ENCODE results near the gene TRAT1. TPM values are rescaled to one million over a fixed set of nuclear protein-coding genes. Genes with fewer than 3 reads are reported as not detected.

TRAT1 gene
- total RNA-seq, 2 experiments from 2014 or later = 13.8 to 15.5 TPM

DNA sequence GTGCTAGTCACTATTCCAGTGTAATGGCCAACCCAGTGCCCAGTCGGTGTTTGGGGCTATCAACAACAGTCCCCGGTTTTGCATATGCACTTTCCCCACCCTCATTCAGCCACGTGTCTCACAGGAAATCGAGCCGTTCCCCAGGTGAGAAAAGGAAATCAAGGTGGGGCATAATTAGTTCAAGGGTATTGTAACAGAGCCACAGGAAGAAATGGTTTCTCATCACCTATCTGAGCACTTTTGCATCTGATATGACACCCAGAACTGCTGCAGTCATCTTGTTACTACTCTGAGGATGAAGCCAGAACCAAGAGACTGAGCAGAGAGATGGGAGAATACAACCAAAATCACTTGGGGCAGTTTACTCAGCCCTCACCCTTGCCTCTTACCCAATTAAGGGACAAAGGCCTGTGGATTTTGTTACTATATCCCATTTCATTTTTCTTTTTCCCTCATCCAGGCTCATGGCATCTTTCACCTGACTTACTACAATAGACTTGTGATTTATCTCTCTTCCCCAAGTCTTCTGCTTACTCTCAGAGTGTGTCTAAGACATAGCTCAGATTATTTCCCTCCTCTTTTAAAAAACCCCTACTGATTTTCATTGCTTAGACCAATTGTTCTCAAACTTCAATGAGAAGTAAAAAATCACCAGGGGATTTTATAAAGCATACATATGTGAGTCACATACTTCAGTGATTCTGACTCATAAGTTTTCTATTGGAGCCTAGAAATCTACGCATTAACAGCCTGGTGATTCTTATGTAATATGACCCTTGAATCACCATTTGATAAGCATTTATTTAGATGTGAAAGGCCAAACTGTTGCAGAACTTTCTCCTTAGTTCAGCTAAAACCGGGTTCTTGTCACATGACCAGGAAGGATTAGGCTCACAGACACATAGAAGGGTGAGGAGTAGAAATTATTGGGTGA is 40.5 kb downstream of the TRAT1 start:
- ChIA-PET POLR2A (interaction anchor here (0.7 to 2.0 kb wide), 6 partner anchors 11 to 274 kb away, joined by 3 to 7 read pairs (median 5); partner anchors contain the start of genes CIP2A and DZIP3), CTCF (interaction anchor here (1.2 to 2.0 kb wide), 5 partner anchors 10 to 52 kb away, joined by 3 to 9 read pairs (median 5); no protein-coding TSS in a partner anchor)
- Mint-ChIP-seq H3K27me3 (no peaks in the 10 kb centered on the region), H3K4me1 (ENCODE audit: low read depth) (peaks cover 40% of the 10 kb centered on the region), H3K36me3 (ENCODE audit: low read depth) (peaks cover 42% of the 10 kb centered on the region), H3K9me3 (peaks cover 12% of the 10 kb centered on the region), H3K4me3 (peak overlapping the region; percentile 20), H3K27ac (peak overlapping the region; percentile 96)
- intact Hi-C loops (cut with micrococcal nuclease) = no loop called here
- peak; percentile 55 for DNase-seq
- TF ChIP-seq, protein P1, sequence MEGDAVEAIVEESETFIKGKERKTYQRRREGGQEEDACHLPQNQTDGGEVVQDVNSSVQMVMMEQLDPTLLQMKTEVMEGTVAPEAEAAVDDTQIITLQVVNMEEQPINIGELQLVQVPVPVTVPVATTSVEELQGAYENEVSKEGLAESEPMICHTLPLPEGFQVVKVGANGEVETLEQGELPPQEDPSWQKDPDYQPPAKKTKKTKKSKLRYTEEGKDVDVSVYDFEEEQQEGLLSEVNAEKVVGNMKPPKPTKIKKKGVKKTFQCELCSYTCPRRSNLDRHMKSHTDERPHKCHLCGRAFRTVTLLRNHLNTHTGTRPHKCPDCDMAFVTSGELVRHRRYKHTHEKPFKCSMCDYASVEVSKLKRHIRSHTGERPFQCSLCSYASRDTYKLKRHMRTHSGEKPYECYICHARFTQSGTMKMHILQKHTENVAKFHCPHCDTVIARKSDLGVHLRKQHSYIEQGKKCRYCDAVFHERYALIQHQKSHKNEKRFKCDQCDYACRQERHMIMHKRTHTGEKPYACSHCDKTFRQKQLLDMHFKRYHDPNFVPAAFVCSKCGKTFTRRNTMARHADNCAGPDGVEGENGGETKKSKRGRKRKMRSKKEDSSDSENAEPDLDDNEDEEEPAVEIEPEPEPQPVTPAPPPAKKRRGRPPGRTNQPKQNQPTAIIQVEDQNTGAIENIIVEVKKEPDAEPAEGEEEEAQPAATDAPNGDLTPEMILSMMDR (IDR thresholded peaks at IDR 0.05) = no peak
- ATAC-seq = peak; percentile 82

DNA sequence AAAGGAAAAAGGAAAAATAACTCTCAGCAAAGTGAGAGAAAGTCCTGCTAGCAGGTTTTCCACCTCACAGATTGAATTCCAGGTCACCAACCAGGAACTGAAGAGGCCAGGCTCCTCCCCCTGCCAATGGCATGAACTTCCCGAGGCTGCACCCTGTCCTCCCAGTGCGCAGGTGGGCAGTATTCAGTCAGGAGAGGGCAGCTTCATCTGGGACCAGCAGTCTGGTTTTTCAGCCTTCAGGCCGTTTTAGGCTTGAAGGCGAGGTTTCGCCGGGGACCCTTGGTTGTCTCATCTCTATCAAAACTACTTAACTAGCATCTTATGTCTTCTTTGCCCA is 41.2 kb downstream of the TRAT1 start:
- Mint-ChIP-seq H3K27ac (peak overlapping the region; percentile 96), H3K27me3 (no peaks in the 10 kb centered on the region), H3K4me1 (ENCODE audit: low read depth) (peaks cover 35% of the 10 kb centered on the region), H3K4me3 (no peak overlapping the region), H3K9me3 (peaks cover 12% of the 10 kb centered on the region), H3K36me3 (ENCODE audit: low read depth) (peaks cover 35% of the 10 kb centered on the region)
- intact Hi-C loops (cut with micrococcal nuclease) = no loop called here
- DNase-seq (no peak), ATAC-seq (no peak)
- POLR2A ChIA-PET = interaction anchor here (2.0 kb wide), 2 partner anchors 43 to 275 kb away, joined by 5 read pairs; partner anchors contain the start of genes CIP2A and DZIP3
- CTCF ChIA-PET = interaction anchor here (1.3 to 2.0 kb wide), 3 partner anchors 10 to 51 kb away, joined by 5 to 9 read pairs (median 6); no protein-coding TSS in a partner anchor
- TF ChIP-seq, protein P1 (IDR thresholded peaks at IDR 0.05) = no peak

- peak; percentile 60 for ATAC-seq
- intact Hi-C loops (cut with micrococcal nuclease) = no loop called here
These were observed 55.3 kb downstream of the TRAT1 start for GRCh38 chr3:108877901-108878300.

GRCh38 chr3:108879915-108880314 is 57.3 kb downstream of the TRAT1 start:
- H3K36me3 Mint-ChIP-seq (ENCODE audit: low read depth) = no peaks in the 10 kb centered on the region
- no peaks in the 10 kb centered on the region for H3K27me3 Mint-ChIP-seq
- ChIA-PET CTCF (no interaction called here), POLR2A (no interaction called here)
- no peak overlapping the region for H3K27ac Mint-ChIP-seq
- intact Hi-C loops (cut with micrococcal nuclease) = no loop called here
- H3K4me3 Mint-ChIP-seq = no peak overlapping the region
- TF ChIP-seq, protein P1 (IDR thresholded peaks at IDR 0.05) = no peak
- no peaks in the 10 kb centered on the region for H3K9me3 Mint-ChIP-seq
- H3K4me1 Mint-ChIP-seq (ENCODE audit: low read depth) = peaks cover 34% of the 10 kb centered on the region
- ATAC-seq (no peak), DNase-seq (no peak)

More at GRCh38 chr3:108877901-108878300, 55.3 kb downstream of the TRAT1 start:
- no peak for DNase-seq
- Mint-ChIP-seq H3K36me3 (ENCODE audit: low read depth) (no peaks in the 10 kb centered on the region), H3K9me3 (peaks cover 3% of the 10 kb centered on the region), H3K4me3 (no peak overlapping the region), H3K4me1 (ENCODE audit: low read depth) (peaks cover 23% of the 10 kb centered on the region), H3K27ac (no peak overlapping the region), H3K27me3 (no peaks in the 10 kb centered on the region)
- ChIA-PET POLR2A (no interaction called here), CTCF (interaction anchor here (0.8 to 1.0 kb wide), 2 partner anchors 37 to 60 kb away, joined by 3 read pairs; no protein-coding TSS in a partner anchor)
- TF ChIP-seq, protein P1 (IDR thresholded peaks at IDR 0.05) = no peak

DNA sequence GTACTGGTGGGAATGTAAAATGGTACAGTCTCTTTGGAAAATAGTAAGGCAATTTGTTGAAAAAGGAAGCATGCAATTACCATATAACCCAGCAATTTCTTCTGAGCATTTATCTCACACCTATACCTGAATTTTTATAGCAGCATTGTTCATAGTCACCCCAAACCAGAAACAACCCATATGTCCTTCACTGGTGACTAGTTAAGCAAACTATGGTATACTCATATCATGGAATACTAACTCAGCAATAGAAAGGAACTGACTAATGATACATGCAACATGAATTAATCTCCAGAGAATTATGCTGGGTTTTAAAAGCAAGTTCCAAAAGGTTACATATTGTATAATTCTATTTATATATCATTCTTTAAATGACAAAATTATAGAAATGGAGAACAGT is 60.2 kb downstream of the TRAT1 start:
- H3K27me3 Mint-ChIP-seq = no peaks in the 10 kb centered on the region
- no peaks in the 10 kb centered on the region for H3K9me3 Mint-ChIP-seq
- ChIA-PET POLR2A (interaction anchor here (1.5 kb wide), 1 partner anchor 11 kb away, joined by 3 read pairs; no protein-coding TSS in a partner anchor), CTCF (no interaction called here)
- H3K4me3 Mint-ChIP-seq = no peak overlapping the region
- peaks cover 21% of the 10 kb centered on the region for H3K4me1 Mint-ChIP-seq (ENCODE audit: low read depth)
- DNase-seq = no peak
- peak; percentile 32 for ATAC-seq
- H3K36me3 Mint-ChIP-seq (ENCODE audit: low read depth) = no peaks in the 10 kb centered on the region
- H3K27ac Mint-ChIP-seq = no peak overlapping the region
- TF ChIP-seq, protein P1 (IDR thresholded peaks at IDR 0.05) = no peak
- intact Hi-C loops (cut with micrococcal nuclease) = no loop called here
